NCI-H748 (cell line): Measurements from ENCODE around the gene CR2.
"Not testable (repeated sequence)": the region's sequence is repeated elsewhere in the genome, so short reads cannot be mapped to it uniquely, and the experiment has no call there.

Experiments used
- DNase-seq: peaks from one replicate; lab custom pipeline; 2025; ENCODE audit not compliant: unreplicated experiment; lab: John Stamatoyannopoulos, UW

The CR2 gene

DNA sequence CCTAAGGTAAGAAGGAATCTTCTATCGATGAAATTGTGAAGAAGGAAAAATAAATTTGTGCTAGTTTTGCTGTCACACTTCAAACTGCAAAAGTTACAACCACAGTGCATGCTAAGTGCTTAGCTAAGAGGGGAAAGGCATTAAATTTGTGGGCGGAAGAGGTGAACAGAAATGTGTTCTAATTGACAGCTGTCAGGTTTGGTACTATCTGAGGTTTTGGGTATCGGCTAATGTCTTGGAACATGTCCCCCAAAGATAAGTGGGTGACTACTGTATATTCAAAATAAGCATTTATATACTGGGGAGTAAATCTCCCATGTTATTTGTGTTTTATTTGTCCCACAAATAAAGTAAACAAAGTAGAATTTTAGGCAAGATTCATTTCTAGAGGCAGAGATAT, 49.8 kb downstream of the CR2 start:
- DNase-seq: no peak

DNA sequence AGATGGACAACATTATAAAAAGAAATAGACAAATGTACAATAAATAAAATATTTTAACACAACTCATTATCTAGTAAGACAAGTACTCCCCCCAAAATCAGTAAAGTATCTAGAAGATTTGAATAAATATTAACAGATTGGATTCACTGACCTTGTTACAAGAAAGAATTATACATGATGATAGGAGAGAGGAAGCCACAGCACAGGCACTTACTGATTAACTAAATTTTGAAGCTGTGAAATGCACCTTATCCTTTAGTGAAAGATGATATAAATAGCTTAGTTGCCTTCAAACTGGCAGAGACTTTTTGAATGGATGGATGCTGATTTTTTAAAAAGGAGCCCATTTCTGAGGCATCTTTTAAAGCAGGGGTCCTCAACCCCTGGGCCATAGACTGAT, 50.3 kb downstream of the CR2 start:
- DNase-seq: no peak

DNA sequence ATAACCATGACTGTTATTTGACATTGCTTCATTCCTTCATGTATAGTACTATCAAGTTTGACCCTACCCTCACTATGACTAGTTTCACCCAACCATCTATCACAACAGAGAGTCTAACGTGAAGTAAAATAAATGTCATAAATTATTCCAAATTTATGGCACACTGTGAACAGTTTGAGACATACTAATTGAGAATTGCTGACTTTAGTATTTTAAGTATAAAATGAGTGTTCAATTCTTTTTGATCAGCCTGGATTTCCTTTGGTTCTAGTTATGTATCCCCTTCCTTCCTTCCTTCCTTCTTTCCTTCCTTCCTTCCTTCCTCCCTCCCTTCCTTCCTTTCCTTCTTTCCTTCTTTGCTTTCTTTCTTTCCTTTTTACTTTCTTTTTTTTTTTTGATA, 56.3 kb downstream of the CR2 start:
- no peak for DNase-seq

DNA sequence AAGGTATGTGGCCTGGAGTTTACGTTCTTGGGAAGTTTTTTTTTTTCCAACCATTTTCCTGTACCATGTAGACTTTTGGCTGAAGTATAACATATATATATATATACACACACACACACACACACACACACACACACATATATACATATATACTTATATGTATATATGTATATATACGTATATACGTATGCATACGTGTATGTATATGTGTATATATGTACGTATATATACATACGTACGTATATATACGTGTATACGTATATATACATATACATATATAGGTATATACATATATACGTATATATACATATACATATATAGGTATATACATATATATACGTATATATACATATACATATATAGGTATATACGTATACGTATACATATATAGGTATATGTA, 60.8 kb downstream of the CR2 start:
- DNase-seq: no peak

DNA sequence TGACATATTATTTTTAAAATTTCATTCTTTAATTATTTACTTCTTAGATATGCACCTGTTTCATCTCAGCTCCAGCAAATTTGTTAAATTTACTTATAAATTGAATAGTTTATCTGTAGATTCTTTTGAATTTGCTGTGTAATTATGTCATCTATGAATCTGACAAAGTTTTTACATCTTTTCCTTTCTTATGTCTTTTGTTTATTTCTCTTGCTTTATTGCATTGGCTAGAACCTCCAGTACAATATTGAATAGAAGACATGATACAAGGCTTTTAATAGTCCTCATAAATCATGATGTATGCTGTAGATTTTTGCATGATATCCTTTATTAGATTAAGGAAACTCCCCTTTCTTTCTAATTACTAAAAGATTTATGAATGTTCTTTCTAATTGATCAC, 62.6 kb downstream of the CR2 start:
- DNase-seq: no peak

DNA sequence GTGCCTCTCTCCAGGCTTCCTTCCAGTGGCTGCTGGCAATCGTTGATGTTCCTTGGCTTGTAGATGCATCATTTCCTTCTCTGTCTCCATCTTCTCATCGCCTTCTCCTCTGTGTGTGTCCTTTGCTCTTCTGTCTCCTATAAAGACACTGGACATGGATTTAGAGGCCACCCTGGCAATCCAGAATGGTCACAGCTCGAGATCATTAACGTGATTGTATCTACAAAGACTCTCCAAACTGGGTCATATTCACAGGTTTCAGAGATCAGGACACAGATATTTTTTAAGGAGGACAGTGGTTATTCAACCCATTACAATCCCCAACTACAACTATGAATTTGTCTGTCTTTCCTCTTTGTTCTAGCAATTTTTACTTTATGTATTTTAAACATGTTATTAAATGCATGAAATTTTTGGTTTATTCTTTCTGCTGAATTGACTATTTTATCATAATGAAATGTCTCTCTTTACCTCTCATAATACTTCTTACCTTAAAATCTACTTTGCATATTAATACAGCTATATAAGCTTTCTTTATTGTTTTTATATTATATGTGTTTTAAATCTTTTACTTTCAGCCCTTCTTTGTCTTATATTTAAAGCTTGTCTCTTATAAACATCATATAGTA, 64.6 kb downstream of the CR2 start:
- DNase-seq: no peak

DNA sequence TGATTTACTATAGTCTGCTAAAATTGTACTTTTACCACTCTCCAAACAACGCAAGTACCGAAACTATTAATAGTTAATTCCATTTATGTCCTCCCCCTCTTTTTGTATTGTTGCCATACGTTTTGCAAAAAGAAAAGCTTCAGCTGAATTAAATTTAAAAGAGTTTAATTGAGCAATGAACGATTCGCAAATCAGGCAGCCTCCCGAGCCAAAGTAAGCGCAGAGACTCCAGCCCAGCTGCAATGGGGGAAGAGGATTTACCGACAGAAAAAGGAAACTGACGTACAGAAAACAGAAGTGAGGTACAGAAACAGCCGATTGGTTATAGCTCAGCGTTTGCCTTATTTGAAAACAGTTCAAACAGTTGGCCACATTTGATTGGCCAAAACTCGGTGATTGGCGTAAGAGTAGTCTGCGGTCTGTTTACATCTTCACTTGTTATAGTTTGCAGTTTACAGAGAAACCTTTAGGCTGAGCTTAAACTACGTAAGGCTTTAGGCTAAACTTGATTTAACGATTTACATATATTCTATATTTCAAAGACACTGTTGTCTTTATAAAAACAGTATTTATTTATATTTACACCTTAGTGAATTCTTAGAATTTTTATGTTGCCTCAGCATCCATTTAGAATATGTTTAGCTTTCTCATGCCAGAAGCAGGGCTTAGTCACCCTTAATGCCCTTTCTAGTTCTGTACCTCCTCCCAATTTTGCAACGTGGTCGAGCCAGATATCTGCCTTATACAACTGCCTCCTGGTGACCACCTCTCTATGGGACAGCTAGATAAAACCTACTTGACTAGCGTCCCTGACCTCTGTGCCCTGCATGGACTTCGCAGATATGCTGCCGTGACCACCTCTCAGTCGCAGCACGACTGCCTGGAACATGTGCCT, 65.6 kb downstream of the CR2 start:
- no peak for DNase-seq

DNA sequence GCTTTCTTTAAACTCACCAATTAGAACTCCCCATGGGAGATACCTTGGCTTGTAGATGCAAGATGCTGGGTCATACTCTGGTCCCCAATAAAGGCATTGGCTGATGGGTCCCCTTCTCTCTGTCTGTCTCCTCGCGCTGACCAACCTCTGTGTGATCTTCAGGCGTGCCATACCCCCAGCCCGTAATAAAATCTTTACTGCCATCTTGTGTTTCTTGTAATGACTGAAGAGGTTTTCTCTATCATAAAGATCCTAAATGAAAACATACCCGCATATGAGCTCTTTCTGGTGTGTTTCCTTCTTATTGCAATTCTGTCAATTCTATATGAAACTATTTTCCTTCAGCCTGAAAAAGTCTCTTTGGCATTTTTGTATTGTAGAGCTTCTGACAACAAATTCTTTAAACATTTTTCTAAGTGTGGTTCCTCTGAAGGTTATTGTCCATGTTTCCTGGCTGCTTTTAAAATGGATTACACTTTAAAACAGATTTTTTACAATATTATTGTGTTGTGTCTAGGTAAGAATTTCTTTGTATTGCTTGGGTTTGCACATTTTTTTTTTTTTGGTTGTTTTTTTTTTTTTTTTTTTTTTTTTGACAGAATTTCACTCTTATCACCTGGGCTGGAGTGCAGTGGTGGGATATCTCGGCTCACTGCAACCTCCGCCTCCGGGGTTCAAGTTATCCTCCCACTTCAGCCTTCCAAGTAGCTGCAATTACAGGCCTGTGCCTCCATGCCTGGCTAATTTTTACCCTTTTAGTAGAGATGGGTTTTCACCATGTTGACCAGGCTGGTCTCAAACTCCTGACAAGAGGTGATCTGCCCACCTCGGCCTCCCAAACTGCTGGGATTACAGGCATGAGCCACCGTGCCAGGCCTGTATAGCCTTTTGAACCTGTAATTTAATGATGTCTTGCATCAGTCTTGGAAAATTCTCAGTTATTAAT, 66.5 kb downstream of the CR2 start:
- DNase-seq: not testable (repeated sequence)

DNA sequence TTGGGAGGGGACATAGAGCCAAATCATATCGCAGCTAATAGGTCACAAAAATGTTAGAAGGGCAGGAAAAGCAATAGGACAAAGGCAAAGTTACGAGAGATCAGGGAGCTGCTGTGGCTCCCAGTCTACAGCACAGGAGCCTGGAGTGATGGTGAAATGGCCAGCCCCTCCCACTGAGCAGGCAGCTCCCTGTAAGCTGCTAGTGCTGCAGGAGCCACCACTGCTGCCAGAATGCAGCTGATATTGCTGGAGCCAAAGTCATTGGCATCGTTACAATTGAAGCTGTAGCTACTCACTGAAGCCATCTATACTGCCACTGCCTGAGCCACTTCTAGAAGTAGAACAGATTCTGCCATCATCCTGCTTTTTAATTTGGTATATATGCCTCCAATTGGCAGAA, 71.1 kb downstream of the CR2 start:
- DNase-seq: not testable (repeated sequence)

DNA sequence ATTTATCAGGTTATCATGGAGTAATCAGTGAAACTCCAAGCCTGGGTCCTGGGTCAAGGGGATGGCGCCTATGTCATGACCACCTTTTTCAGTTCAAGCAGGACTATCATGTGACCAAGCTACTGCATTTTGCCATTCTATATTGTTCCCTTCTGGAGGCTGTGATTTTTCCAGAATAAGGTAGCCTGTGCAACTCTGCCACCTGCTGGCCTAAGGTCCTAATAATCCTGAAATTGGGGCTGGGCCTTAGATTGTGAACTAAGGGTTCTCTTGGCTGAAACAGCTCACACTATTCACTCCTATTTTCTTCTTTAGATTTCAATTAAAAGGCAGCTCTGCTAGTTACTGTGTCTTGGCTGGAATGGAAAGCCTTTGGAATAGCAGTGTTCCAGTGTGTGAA, 74.3 kb downstream of the CR2 start:
- not testable (repeated sequence) for DNase-seq

DNA sequence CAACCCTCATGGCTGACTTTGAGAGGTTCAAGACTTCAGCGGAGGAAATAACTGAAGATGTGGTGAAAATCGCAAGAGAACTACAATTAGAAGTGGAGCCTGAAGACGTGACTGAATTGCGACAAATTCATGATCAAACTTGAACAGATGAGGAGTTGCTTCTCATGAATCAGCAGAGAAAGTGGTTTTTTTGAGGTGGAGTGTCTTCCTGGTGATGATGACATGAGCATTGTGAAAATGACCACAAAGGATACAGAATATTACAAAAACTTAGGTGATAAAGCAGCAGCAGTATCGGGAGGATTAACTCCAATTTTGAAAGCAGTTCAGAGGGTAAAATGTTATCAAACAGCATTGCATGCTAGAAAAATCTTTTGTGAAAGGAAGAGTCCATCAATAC, 82.1 kb downstream of the CR2 start:
- not testable (repeated sequence) for DNase-seq
